HPDE6-E6E7 (cell line): ENCODE data around the gene SMOC2.

ENCODE experiments used
- DNase-seq: peaks from one replicate; pipeline ENCODE4 v3.0.0; 2011; ENCODE audit warnings: missing footprints; ENCODE audit errors: extremely low spot score

SMOC2 gene

GRCh38 chr6:168624948-168625347 is 184.0 kb downstream of the SMOC2 start:
- no peak for DNase-seq

GRCh38 chr6:168625602-168626001 is 184.6 kb downstream of the SMOC2 start:
- no peak for DNase-seq

- DNase-seq, result no peak
Measured at GRCh38 chr6:168626046-168626602, 185.1 kb downstream of the SMOC2 start.

GRCh38 chr6:168627506-168628175 is 186.7 kb downstream of the SMOC2 start:
- no peak for DNase-seq

- DNase-seq, result no peak
Measured at GRCh38 chr6:168628176-168628553, 187.2 kb downstream of the SMOC2 start.

- DNase-seq, result no peak
Measured at GRCh38 chr6:168628732-168629245, 187.8 kb downstream of the SMOC2 start.

GRCh38 chr6:168631564-168631963 is 190.6 kb downstream of the SMOC2 start:
- no peak for DNase-seq

- DNase-seq, result no peak
Measured at GRCh38 chr6:168632694-168633093, 191.7 kb downstream of the SMOC2 start.

GRCh38 chr6:168634541-168635328 is 193.8 kb downstream of the SMOC2 start:
- DNase-seq, result no peak

GRCh38 chr6:168636147-168637004 is 195.4 kb downstream of the SMOC2 start:
- no peak for DNase-seq

GRCh38 chr6:168637834-168638233 is 196.8 kb downstream of the SMOC2 start:
- no peak for DNase-seq

GRCh38 chr6:168638468-168639271 is 197.7 kb downstream of the SMOC2 start:
- DNase-seq, result no peak

GRCh38 chr6:168640181-168640580 is 199.2 kb downstream of the SMOC2 start:
- DNase-seq, result no peak

- no peak for DNase-seq
Measured at GRCh38 chr6:168640768-168641167, 199.8 kb downstream of the SMOC2 start.

GRCh38 chr6:168641446-168641845 is 200.5 kb downstream of the SMOC2 start:
- no peak for DNase-seq

- no peak for DNase-seq
Measured at GRCh38 chr6:168643401-168643800, 202.4 kb downstream of the SMOC2 start.

GRCh38 chr6:168645326-168645725 is 204.3 kb downstream of the SMOC2 start:
- no peak for DNase-seq

- no peak for DNase-seq
Measured at GRCh38 chr6:168647271-168647670, 206.3 kb downstream of the SMOC2 start.

- no peak for DNase-seq
Measured at GRCh38 chr6:168648240-168649125, 207.5 kb downstream of the SMOC2 start.

GRCh38 chr6:168649209-168649608 is 208.2 kb downstream of the SMOC2 start:
- no peak for DNase-seq
